IPS DF 4.7 (cell line): ENCODE data around the gene RRP1B.
"Not testable (repeated sequence)": the region's sequence is repeated elsewhere in the genome, so short reads cannot be mapped to it uniquely, and the experiment has no call there.

Experiments used
- DNase-seq: peaks from one replicate; pipeline ENCODE4 v3.0.0-alpha.2; 2013; ENCODE audit warnings: low spot score; ENCODE audit errors: extremely low read depth

The RRP1B gene

GRCh38 chr21:43699492-43699777, 40.1 kb downstream of the RRP1B start:
- not testable (repeated sequence) for DNase-seq

- no peak for DNase-seq
These were observed 40.7 kb downstream of the RRP1B start for GRCh38 chr21:43699933-43700599.

- no peak for DNase-seq
These were observed 42.8 kb downstream of the RRP1B start for GRCh38 chr21:43701936-43702784.

- no peak for DNase-seq
These were observed 43.4 kb downstream of the RRP1B start for GRCh38 chr21:43702785-43703034.

- no peak for DNase-seq
These were observed 43.9 kb downstream of the RRP1B start for GRCh38 chr21:43703035-43703880.

GRCh38 chr21:43707462-43707861, 48.1 kb downstream of the RRP1B start:
- DNase-seq, result no peak

GRCh38 chr21:43708745-43709381, 49.5 kb downstream of the RRP1B start:
- no peak for DNase-seq

GRCh38 chr21:43712268-43712942, 53.0 kb downstream of the RRP1B start:
- no peak for DNase-seq

- DNase-seq, result not testable (repeated sequence)
These were observed 53.8 kb downstream of the RRP1B start for GRCh38 chr21:43713123-43713522.

- DNase-seq, result no peak
These were observed 57.2 kb downstream of the RRP1B start for GRCh38 chr21:43716376-43717165.

GRCh38 chr21:43717166-43717853, 58.0 kb downstream of the RRP1B start:
- DNase-seq, result no peak

- DNase-seq, result no peak
These were observed 58.9 kb downstream of the RRP1B start for GRCh38 chr21:43717967-43718871.

- DNase-seq, result no peak
These were observed 59.8 kb downstream of the RRP1B start, which contains the start of gene PDXK for GRCh38 chr21:43718872-43719747. PDXK (plus strand) TSS chr21:43719129; CDS start chr21:43719295, 166 bp downstream.

- no peak for DNase-seq
These were observed 60.6 kb downstream of the RRP1B start for GRCh38 chr21:43719748-43720538.

GRCh38 chr21:43720539-43721166, 61.3 kb downstream of the RRP1B start:
- no peak for DNase-seq

GRCh38 chr21:43721206-43721605, 61.8 kb downstream of the RRP1B start:
- no peak for DNase-seq
